NCI-H128 (cell line): ENCODE results near the gene CIPC.

Experiments
- DNase-seq: peaks from one replicate; lab custom pipeline; 2025; ENCODE audit not compliant: unreplicated experiment; lab: John Stamatoyannopoulos, UW

The CIPC gene

DNA sequence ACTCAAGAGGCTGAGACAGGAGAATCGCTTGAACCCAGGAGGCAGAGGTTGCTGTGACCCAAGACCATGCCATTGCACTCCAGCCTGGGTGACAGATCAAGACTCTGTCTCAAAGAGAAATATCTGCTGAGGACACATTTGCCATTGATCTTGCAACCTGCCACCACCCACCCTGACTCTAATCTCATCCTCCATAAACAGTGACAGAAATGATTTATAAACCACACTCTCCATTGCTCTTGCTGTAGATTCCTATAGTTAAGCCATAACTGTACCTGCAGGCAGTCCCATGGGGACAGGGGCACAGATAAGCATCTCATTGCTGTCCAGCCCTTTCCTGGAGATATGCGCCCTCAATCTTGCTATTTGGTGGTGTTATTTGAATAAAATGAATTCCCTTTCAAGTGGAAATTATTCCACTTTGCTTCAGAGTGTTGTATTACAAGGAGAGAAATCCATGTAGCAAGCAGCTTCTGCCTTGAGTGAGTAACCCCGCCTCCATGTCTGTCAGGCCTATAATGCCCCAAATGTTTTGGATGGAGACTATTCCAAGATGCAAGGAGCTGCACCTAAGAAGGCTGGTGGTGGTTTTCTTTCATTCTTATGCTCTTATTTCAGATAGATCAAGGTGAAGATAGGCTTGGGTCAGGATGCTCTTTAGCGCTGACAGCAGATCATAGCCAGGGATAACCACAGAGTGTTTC lies 46.5 kb downstream of the CIPC start:
- DNase-seq = no peak

DNA sequence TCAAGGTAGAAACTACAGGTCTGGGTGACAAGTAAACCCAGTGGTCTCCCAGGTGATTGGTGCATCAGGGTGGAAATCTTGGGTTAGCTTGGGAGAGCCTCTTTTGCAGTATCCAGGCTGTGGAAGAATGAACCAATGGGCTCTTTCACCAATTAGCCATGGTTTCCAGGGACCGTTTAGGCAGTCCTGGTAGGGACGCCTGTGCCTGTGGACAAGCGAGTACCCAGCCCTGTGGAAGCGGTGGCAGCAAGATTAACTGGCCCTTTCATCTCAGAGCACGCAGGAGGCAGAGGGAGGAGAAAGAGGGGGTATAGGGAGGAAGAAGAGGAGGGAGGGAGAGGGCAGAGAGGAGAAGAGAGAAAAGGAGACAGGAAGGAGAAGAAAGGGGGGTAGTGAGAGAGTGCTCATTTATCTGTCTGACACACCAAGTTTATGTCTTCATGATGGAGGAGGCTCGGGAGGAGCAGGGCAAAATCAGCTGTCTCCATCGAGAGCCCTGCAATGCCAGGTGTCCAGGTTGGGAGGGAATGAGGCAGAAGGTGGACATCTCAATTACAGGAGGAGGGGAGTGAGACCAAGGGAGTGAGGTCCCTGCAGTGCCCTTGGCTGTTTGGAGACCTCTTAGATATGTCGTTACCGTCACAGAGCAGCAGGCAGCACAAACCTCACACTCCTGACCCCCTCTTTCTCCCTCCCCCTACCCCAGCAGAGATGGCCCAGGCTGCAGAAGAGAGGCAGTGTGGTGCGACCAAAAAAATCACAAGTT lies 48.1 kb downstream of the CIPC start:
- DNase-seq = no peak

DNA sequence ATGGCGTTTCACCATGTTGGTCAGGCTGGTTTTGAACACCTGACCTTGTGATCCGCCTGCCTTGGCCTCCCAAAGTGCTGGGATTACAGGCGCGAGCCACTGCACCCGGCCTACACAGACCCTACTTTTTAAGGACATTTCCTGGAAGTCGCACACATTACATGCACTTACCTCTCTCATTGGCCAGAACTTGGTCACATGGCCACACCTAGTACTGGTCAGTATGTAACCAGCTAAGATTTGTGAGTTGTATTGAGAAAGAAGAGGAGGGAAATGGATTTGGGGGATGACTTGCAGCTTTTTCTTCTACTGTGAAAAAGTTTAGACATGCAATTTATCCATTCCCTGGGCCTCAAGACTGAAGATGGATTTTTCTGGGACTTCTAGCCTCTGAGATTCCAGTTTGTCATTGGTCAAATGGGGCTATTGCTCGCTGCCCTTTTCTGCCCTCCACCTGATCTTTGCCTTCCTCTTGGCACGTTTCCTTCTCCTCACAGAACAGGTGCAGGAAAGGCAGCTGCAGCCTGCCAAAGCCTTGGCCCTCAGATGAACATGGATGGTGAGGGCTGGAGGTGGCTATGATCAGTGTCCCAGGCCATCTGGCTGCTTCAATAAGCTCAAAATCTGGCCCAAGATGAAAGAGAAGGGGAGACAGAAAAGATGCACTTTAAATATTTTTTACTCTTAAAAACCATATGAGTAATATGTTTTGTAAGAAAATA lies 50.6 kb downstream of the CIPC start:
- no peak for DNase-seq

DNA sequence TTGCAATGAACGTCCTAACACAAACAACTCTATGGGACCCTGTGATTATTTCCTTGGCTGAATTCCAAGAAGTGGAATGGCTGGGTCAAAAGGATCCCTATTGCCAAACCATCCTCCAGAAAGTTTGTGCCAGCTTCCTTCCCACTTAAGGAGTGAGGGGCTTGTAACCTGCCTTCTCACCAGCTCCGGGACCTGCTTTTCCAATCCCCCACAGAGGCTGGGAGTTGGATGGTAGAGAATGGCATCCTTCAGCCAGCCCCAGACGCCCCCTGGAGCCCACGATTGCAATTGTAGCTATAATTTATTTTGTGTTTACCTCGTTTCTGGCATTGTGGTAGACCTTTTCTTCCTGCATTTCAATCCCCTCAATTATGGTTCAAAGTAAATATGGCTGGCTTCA lies 53.2 kb downstream of the CIPC start:
- no peak for DNase-seq

- DNase-seq = no peak
Measured at GRCh38 chr14:77151918-77152588, 54.0 kb downstream of the CIPC start.

DNA sequence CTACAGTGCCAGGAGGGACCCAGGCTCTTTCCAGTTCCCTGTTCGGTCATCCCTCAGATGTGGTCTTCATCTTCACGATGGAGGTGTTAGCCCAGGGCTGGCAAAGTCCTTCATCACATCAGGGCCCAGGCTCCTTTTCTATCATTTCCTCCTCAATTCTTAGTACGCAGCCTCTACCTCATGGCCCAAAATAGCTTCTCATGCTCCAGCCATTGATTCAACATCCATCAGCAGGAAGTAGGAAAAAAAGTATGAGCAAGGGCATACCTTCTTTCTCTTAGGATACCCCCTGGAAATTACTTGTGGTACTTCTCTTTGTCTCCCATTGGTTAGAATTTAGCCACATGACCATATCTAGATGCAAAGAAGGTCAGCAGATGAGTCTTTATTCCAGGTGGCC lies 55.7 kb downstream of the CIPC start:
- DNase-seq = no peak

DNA sequence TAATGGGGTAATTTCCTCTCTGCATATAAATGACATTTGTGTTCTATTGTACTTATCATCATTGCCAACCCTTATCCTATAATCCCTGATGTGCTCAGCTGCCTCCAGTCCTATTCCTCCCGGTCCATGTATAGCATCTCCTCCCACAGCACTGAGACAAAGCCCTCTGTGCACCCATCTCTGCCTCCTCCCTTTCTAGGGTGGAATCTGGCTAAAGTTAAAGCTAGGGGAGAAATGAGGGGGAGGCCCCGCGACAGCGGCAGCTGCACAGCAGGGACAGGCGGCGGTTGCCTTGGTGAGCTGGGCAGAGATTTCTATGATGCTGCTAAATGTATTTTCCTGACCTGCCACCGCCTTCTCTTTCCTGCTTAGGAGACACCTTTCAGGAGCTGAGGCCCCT lies 56.4 kb downstream of the CIPC start:
- DNase-seq = no peak

DNA sequence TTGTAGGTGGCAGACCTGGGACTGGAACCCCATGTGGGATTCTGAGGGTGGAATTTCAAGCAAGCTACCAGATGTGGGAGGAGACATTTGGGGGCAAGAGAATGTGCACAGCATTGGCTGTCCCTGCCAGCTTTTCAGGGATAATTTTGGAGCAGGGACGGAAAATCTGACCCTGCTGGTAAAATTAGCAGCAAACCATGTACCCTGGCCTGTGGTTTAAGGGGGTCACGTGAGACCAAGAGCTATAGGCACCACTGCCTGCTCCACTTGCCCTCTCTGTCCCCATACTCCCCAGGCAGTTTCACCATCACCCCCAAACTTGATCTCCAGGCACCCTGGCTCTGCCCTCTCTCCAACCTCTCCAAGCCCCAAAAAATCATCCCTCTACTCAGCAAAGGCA lies 57.0 kb downstream of the CIPC start:
- no peak for DNase-seq

GRCh38 chr14:77157740-77158139 lies 59.7 kb downstream of the CIPC start:
- no peak for DNase-seq

GRCh38 chr14:77158175-77158881 lies 60.3 kb downstream of the CIPC start:
- no peak for DNase-seq

DNA sequence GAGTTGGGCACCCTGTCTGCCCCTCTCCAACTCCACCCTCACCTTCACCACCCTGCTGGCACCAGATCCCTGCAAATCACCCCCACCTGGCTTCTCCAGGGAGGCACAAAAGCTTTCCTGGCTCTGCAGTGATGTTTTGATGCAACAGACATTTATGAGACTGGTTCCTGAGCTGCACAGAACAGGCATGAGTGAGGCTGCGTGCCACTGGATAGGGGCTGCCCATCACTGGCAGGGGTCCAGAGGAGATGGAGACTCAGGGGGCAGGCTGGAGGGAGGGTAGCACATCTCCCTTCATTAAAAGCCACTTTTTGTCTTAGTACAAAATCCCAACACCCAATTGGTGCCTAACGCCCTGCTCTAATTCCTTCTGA lies 60.8 kb downstream of the CIPC start:
- no peak for DNase-seq

- DNase-seq = no peak
Measured at GRCh38 chr14:77161011-77161410, 63.0 kb downstream of the CIPC start.
